ENCODE data around the gene UBE2Q2. TPM values are rescaled to one million over a fixed set of nuclear protein-coding genes. Genes with fewer than 3 reads are reported as not detected.

UBE2Q2 gene
- total RNA-seq, 1 donor from 2014 or later: 32.0 TPM

GRCh38 chr15:75808563-75808962 lies 34.7 kb upstream of the UBE2Q2 start:
- no peaks in the 10 kb centered on the region for H3K4me1 Mint-ChIP-seq
- H3K36me3 Mint-ChIP-seq: no peaks in the 10 kb centered on the region
- DNase-seq (ENCODE audit: low spot score in 2 of 2, unreplicated experiment in 2 of 2): no peak
- peaks cover 6% of the 10 kb centered on the region for H3K27me3 Mint-ChIP-seq (ENCODE audit: low read depth)
- TF ChIP-seq, protein P1, sequence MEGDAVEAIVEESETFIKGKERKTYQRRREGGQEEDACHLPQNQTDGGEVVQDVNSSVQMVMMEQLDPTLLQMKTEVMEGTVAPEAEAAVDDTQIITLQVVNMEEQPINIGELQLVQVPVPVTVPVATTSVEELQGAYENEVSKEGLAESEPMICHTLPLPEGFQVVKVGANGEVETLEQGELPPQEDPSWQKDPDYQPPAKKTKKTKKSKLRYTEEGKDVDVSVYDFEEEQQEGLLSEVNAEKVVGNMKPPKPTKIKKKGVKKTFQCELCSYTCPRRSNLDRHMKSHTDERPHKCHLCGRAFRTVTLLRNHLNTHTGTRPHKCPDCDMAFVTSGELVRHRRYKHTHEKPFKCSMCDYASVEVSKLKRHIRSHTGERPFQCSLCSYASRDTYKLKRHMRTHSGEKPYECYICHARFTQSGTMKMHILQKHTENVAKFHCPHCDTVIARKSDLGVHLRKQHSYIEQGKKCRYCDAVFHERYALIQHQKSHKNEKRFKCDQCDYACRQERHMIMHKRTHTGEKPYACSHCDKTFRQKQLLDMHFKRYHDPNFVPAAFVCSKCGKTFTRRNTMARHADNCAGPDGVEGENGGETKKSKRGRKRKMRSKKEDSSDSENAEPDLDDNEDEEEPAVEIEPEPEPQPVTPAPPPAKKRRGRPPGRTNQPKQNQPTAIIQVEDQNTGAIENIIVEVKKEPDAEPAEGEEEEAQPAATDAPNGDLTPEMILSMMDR (IDR thresholded peaks at IDR 0.05; ENCODE audit: unreplicated experiment): no peak
- no peak overlapping the region for H3K4me3 Mint-ChIP-seq
- no peak overlapping the region for H3K27ac Mint-ChIP-seq
- no peaks in the 10 kb centered on the region for H3K9me3 Mint-ChIP-seq

- Mint-ChIP-seq H3K4me1 (no peaks in the 10 kb centered on the region), H3K27me3 (ENCODE audit: low read depth) (peaks cover 6% of the 10 kb centered on the region), H3K4me3 (no peak overlapping the region), H3K36me3 (no peaks in the 10 kb centered on the region), H3K27ac (no peak overlapping the region), H3K9me3 (no peaks in the 10 kb centered on the region)
- TF ChIP-seq, protein P1 (IDR thresholded peaks at IDR 0.05; ENCODE audit: unreplicated experiment): no peak
- no peak for DNase-seq (ENCODE audit: low spot score in 2 of 2, unreplicated experiment in 2 of 2)
These were observed 33.1 kb upstream of the UBE2Q2 start for GRCh38 chr15:75809986-75810750.

DNA sequence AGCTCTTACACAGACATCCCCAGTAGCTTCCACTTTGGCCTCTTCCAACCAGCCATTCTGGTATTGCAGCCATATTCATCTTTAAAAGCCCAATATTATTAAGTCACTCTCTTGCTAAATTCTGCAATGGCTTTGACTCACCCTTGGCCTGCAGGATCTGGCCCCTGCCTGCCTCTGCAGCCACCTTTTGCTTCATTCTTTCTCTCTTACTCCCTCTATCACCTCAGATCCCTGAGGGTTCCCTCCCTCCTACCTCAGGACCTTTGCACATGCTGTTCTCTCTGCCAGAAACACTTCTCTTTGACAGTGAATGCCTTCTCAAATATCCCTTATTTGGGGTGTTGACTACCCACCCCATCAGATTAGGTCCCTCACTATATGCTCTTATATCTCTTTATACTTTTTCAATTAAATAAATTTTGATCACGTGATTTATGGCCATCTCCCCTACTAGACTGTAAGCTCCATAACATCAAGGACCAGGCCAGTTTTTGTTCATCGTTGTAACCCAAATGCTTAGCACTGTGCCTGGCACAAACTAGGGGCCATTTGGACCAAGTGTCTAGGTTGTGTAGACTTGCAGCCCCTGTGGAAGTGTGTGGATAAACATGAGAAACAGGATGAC lies 32.3 kb upstream of the UBE2Q2 start:
- no peaks in the 10 kb centered on the region for H3K4me1 Mint-ChIP-seq
- no peak for DNase-seq (ENCODE audit: low spot score in 2 of 2, unreplicated experiment in 2 of 2)
- no peaks in the 10 kb centered on the region for H3K9me3 Mint-ChIP-seq
- no peaks in the 10 kb centered on the region for H3K36me3 Mint-ChIP-seq
- TF ChIP-seq, protein P1 (IDR thresholded peaks at IDR 0.05; ENCODE audit: unreplicated experiment): no peak
- H3K27ac Mint-ChIP-seq: no peak overlapping the region
- H3K4me3 Mint-ChIP-seq: no peak overlapping the region
- H3K27me3 Mint-ChIP-seq (ENCODE audit: low read depth): peaks cover 5% of the 10 kb centered on the region

- Mint-ChIP-seq H3K27me3 (ENCODE audit: low read depth) (no peaks in the 10 kb centered on the region), H3K36me3 (no peaks in the 10 kb centered on the region), H3K9me3 (no peaks in the 10 kb centered on the region), H3K4me1 (no peaks in the 10 kb centered on the region), H3K27ac (no peak overlapping the region), H3K4me3 (no peak overlapping the region)
- DNase-seq (ENCODE audit: low spot score in 2 of 2, unreplicated experiment in 2 of 2): no peak
- TF ChIP-seq, protein P1 (IDR thresholded peaks at IDR 0.05; ENCODE audit: unreplicated experiment): no peak
These were observed 31.6 kb upstream of the UBE2Q2 start for GRCh38 chr15:75811626-75812025.

GRCh38 chr15:75814794-75815193 lies 28.5 kb upstream of the UBE2Q2 start:
- H3K4me1 Mint-ChIP-seq: no peaks in the 10 kb centered on the region
- H3K27me3 Mint-ChIP-seq (ENCODE audit: low read depth): no peaks in the 10 kb centered on the region
- H3K9me3 Mint-ChIP-seq: no peaks in the 10 kb centered on the region
- H3K36me3 Mint-ChIP-seq: no peaks in the 10 kb centered on the region
- H3K27ac Mint-ChIP-seq: no peak overlapping the region
- TF ChIP-seq, protein P1 (IDR thresholded peaks at IDR 0.05; ENCODE audit: unreplicated experiment): no peak
- no peak for DNase-seq (ENCODE audit: low spot score in 2 of 2, unreplicated experiment in 2 of 2)
- no peak overlapping the region for H3K4me3 Mint-ChIP-seq
